Cardiac muscle cell (in vitro differentiated cells and primary cell): ENCODE data around the gene FAM241A. TPM values are rescaled to one million over a fixed set of nuclear protein-coding genes. Genes with fewer than 3 reads are reported as not detected.
"Not testable (repeated sequence)": the region's sequence is repeated elsewhere in the genome, so short reads cannot be mapped to it uniquely, and the experiment has no call there.

Source experiments
- DNase-seq, 2 donors: peaks; one replicate each; pipeline versions ENCODE4 v3.0.0 to v3.0.0-alpha.2; 2010 to 2017; ENCODE audit warnings: low read depth in 1 of 2, low spot score in 1 of 2
- H3K27ac ChIP-seq: fragments of 200-600 bp; sonication (generic); 2 replicates; pipeline ENCODE4 v1.5.1; 2016
- H3K27me3 ChIP-seq: fragments of 200-600 bp; sonication (generic); 2 replicates; pipeline ENCODE4 v1.6.0; 2016; ENCODE audit warnings: control low read depth
- H3K36me3 ChIP-seq: fragments of 200-600 bp; sonication (generic); 2 replicates; pipeline ENCODE4 v1.5.1; 2016; ENCODE audit warnings: control low read depth
- H3K4me1 ChIP-seq: fragments of 200-600 bp; sonication (generic); 2 replicates; pipeline ENCODE4 v1.8.1; 2017; ENCODE audit warnings: low read depth, mild to moderate bottlenecking, mixed run types
- H3K4me3 ChIP-seq: fragments of 200-600 bp; sonication (generic); 2 replicates; pipeline ENCODE4 v1.5.1; 2016; ENCODE audit warnings: mild to moderate bottlenecking
- H3K9me3 ChIP-seq: fragments of 200-600 bp; sonication (generic); 2 replicates; pipeline ENCODE4 v1.5.1; 2017; ENCODE audit warnings: low read depth, mild to moderate bottlenecking, control low read depth
- CTCF ChIP-seq: IDR thresholded peaks from 2 replicates; pipeline ENCODE4 v1.5.1; 2012; ENCODE audit warnings: low read depth, mild to moderate bottlenecking, low read length
- polyA plus RNA-seq: library from polyadenylated mRNA; unstranded; fragments of >200 nt; fragmentation: Nextera tagmentation; extraction: Ambion mirVana; gene quantifications from 2 replicates; pipeline ENCODE4 v1.2.1, GENCODE V29; 2016
- total RNA-seq: library from RNA; depleted of rRNA; stranded (reverse); fragments of >200 nt; gene quantifications from 2 replicates; pipeline ENCODE4 v1.2.3, GENCODE V29; 2016

The FAM241A gene
- total and polyA plus RNA-seq, 2 experiments from 2014 or later = 2.3 to 4.3 TPM

DNA sequence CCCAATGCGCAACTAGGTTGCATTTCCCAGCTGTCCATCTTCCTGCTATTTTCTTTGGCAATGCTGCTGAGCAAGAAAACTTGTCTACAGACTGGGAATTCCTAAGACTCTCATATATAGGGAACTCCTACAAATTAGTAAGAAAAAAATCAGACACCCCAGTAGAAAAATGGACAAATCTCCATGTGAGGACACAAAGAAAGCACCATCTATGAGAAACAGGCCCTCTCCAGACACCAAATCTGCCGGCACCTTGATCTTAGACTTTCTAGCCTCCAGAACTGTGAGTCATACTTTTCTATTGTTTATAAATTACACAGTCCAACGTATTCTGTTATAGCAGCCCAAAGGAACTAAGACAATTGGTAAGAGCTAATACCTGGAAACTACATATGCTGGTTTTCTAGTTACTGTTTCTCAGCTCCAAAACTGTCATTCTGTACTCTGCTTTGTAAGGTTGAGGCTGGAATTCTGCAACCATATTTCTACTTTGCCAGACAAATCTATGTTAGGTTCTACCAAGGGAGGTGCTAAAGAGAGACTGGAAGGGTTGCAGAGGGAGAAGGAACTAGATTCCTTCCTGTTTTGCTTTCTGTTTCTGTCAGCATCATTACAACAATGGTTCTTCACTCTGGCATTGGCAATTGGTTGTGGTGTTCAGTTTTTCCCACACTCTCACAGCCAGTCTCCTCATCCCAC is 35.7 kb upstream of the FAM241A start:
- peak in 1 of 2 donors; percentile 53 for DNase-seq
- H3K9me3 ChIP-seq = no peaks in the 10 kb centered on the region
- H3K27ac ChIP-seq = no peak overlapping the region
- no peak overlapping the region for H3K4me3 ChIP-seq
- no peaks in the 10 kb centered on the region for H3K4me1 ChIP-seq
- no peaks in the 10 kb centered on the region for H3K27me3 ChIP-seq
- TF ChIP-seq CTCF = no peak
- no peaks in the 10 kb centered on the region for H3K36me3 ChIP-seq

GRCh38 chr4:112110059-112110425 is 35.2 kb upstream of the FAM241A start:
- no peaks in the 10 kb centered on the region for H3K4me1 ChIP-seq
- TF ChIP-seq CTCF = no peak
- H3K4me3 ChIP-seq = no peak overlapping the region
- H3K9me3 ChIP-seq = no peaks in the 10 kb centered on the region
- no peak overlapping the region for H3K27ac ChIP-seq
- no peak for DNase-seq
- no peaks in the 10 kb centered on the region for H3K36me3 ChIP-seq
- no peaks in the 10 kb centered on the region for H3K27me3 ChIP-seq

DNA sequence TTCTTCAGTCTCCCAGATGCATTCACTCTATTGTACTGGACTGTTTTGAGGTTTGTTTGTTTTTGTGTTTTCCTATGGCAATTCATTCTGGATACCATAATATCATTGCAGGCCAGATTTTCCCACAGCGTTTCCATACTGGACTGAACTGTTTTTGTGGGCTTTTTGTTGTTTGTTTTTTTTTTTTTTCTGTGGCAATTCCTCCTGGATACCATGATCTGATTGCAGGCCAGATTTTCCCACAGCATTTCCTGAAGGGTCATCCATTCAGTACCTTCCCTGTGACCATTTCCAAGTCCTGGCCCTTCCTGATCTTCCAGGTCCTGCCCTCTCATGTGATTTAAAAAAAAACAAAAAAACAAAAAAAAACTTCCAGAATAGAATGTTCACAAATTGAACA is 33.9 kb upstream of the FAM241A start:
- no peaks in the 10 kb centered on the region for H3K27me3 ChIP-seq
- no peak for TF ChIP-seq CTCF
- H3K4me1 ChIP-seq = no peaks in the 10 kb centered on the region
- no peaks in the 10 kb centered on the region for H3K36me3 ChIP-seq
- no peaks in the 10 kb centered on the region for H3K9me3 ChIP-seq
- no peak overlapping the region for H3K4me3 ChIP-seq
- no peak for DNase-seq
- no peak overlapping the region for H3K27ac ChIP-seq

DNA sequence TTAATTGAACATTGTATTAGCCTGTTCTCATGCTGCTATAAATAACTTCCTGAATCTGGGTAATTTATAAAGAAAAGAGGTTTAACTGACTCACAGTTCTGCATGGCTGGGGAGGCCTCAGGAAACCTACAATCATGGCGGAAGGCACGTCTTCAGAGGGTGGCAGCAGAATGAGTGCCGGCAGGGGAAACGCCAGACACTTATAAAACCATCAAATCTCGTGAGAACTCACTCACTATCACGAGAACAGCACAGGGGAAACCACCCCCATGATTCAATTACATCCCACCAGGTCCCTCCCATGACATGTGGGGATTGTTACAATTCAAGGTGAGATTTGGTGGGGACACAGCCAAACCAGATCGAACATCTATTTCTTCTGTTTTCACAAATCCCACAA is 33.2 kb upstream of the FAM241A start:
- H3K27me3 ChIP-seq, H3K4me3 ChIP-seq, H3K27ac ChIP-seq, DNase-seq, H3K4me1 ChIP-seq, H3K9me3 ChIP-seq, H3K36me3 ChIP-seq: not testable (repeated sequence)

- Histone ChIP-seq H3K27ac (no peak overlapping the region), H3K9me3 (no peaks in the 10 kb centered on the region), H3K27me3 (no peaks in the 10 kb centered on the region), H3K4me3 (no peak overlapping the region), H3K36me3 (no peaks in the 10 kb centered on the region), H3K4me1 (no peaks in the 10 kb centered on the region)
- DNase-seq = no peak
- no peak for TF ChIP-seq CTCF
Measured at GRCh38 chr4:112112590-112113170, 32.6 kb upstream of the FAM241A start.

DNA sequence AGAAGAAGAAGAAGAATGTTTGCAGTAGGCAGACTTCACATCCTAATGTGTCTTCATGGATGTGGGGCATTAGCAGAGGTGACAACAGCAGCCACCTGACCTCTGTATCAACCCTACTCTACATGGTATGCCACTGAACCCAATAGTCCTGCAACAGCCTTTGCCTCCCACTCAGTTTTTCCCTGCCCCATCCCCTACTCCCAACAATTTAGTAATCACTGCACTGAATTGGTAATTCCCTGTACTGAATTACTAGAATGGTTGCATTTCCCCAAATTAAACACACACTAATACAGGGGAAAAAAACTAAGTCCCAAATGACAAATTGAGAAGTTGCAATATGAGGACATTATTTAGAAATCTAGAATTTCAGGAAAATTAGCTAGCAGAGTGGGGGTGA is 31.4 kb upstream of the FAM241A start:
- TF ChIP-seq CTCF = no peak
- no peaks in the 10 kb centered on the region for H3K27me3 ChIP-seq
- DNase-seq = no peak
- H3K4me1 ChIP-seq = no peaks in the 10 kb centered on the region
- H3K4me3 ChIP-seq = no peak overlapping the region
- H3K36me3 ChIP-seq = no peaks in the 10 kb centered on the region
- H3K27ac ChIP-seq = no peak overlapping the region
- H3K9me3 ChIP-seq = no peaks in the 10 kb centered on the region
